ENCODE measurements around the gene RPS10.

DNA sequence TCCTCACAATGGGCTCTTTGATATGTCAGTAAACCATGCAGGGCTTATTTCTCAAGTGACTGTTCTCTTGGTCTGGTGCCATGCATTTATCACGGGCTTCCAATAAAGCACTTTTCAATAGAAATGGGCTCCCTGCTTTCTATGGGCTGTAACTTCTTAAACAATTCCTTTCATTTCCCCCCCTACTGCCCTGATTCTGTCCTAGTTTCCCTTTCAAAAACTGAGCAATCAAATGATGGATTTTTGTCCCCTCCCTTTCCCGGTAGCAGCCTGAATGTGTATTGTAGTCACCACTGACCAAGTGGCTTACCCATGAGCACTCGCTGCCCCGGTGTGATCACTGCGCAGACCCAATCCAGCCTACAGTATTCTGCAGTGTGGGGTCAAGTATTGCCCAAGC lies 13.9 kb downstream of the RPS10 start:
- TF ChIP-seq, protein P1, sequence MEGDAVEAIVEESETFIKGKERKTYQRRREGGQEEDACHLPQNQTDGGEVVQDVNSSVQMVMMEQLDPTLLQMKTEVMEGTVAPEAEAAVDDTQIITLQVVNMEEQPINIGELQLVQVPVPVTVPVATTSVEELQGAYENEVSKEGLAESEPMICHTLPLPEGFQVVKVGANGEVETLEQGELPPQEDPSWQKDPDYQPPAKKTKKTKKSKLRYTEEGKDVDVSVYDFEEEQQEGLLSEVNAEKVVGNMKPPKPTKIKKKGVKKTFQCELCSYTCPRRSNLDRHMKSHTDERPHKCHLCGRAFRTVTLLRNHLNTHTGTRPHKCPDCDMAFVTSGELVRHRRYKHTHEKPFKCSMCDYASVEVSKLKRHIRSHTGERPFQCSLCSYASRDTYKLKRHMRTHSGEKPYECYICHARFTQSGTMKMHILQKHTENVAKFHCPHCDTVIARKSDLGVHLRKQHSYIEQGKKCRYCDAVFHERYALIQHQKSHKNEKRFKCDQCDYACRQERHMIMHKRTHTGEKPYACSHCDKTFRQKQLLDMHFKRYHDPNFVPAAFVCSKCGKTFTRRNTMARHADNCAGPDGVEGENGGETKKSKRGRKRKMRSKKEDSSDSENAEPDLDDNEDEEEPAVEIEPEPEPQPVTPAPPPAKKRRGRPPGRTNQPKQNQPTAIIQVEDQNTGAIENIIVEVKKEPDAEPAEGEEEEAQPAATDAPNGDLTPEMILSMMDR (IDR thresholded peaks at IDR 0.05): no peak
- no peak for TF ChIP-seq POLR2A (IDR thresholded peaks at IDR 0.05)

Data from body of pancreas (tissue), 4 donors.